Progenitor cell of endocrine pancreas (in vitro differentiated cells): ENCODE data around the gene MPPED1. TPM values are rescaled to one million over a fixed set of nuclear protein-coding genes. Genes with fewer than 3 reads are reported as not detected.

Experiments used
- DNase-seq: peaks from one replicate; pipeline ENCODE4 v3.0.0; 2021; ENCODE audit warnings: low spot score; ENCODE audit not compliant: unreplicated experiment
- H3K27ac Mint-ChIP-seq: 2 replicates; pipeline ENCODE4 v1.8.0; 2021; ENCODE audit warnings: mild to moderate bottlenecking, moderate library complexity, mixed read lengths
- H3K27me3 Mint-ChIP-seq: 2 replicates; pipeline ENCODE4 v1.8.0; 2021; ENCODE audit warnings: mixed read lengths
- H3K36me3 Mint-ChIP-seq: 2 replicates; pipeline ENCODE4 v1.8.0; 2022; ENCODE audit warnings: mixed read lengths; ENCODE audit not compliant: insufficient read depth
- H3K4me1 Mint-ChIP-seq: 2 replicates; pipeline ENCODE4 v1.8.0; 2021; ENCODE audit warnings: low read depth, mixed read lengths
- H3K4me3 Mint-ChIP-seq: 2 replicates; pipeline ENCODE4 v1.8.0; 2021; ENCODE audit warnings: low read depth, mild to moderate bottlenecking, moderate library complexity, mixed read lengths
- H3K9me3 Mint-ChIP-seq: 2 replicates; pipeline ENCODE4 v1.8.0; 2021; ENCODE audit warnings: low read depth, mixed read lengths
- CTCF ChIP-seq: fragments of 200-600 bp; sonication (generic); IDR thresholded peaks from one replicate; pipeline ENCODE4 v1.5.0; 2021; ENCODE audit warnings: antibody characterized with exemption, mild to moderate bottlenecking; ENCODE audit not compliant: unreplicated experiment
- total RNA-seq: library from RNA; stranded (reverse); gene quantifications from 2 replicates; pipeline ENCODE4 v1.2.1, GENCODE V29; 2021

The MPPED1 gene
- total RNA-seq, 1 donor from 2014 or later = 0.96 TPM

GRCh38 chr22:43433451-43434274, 21.8 kb downstream of the MPPED1 start:
- Mint-ChIP-seq H3K27me3 (peaks cover 52% of the 10 kb centered on the region), H3K27ac (no peak overlapping the region), H3K4me3 (no peak overlapping the region), H3K36me3 (no peaks in the 10 kb centered on the region), H3K9me3 (no peaks in the 10 kb centered on the region), H3K4me1 (peaks cover 5% of the 10 kb centered on the region)
- DNase-seq = no peak
- no peak for TF ChIP-seq CTCF

- H3K27me3 Mint-ChIP-seq = peaks cover 55% of the 10 kb centered on the region
- no peak overlapping the region for H3K27ac Mint-ChIP-seq
- DNase-seq = no peak
- peaks cover 5% of the 10 kb centered on the region for H3K4me1 Mint-ChIP-seq
- no peaks in the 10 kb centered on the region for H3K36me3 Mint-ChIP-seq
- H3K9me3 Mint-ChIP-seq = no peaks in the 10 kb centered on the region
- no peak for TF ChIP-seq CTCF
- H3K4me3 Mint-ChIP-seq = no peak overlapping the region
Observed at GRCh38 chr22:43434275-43434927, 22.6 kb downstream of the MPPED1 start.

GRCh38 chr22:43434928-43435311, 23.1 kb downstream of the MPPED1 start:
- Mint-ChIP-seq H3K36me3 (no peaks in the 10 kb centered on the region), H3K4me3 (no peak overlapping the region), H3K4me1 (peaks cover 5% of the 10 kb centered on the region), H3K9me3 (no peaks in the 10 kb centered on the region), H3K27ac (no peak overlapping the region), H3K27me3 (peaks cover 55% of the 10 kb centered on the region)
- no peak for DNase-seq
- TF ChIP-seq CTCF = no peak

GRCh38 chr22:43435851-43436811, 24.3 kb downstream of the MPPED1 start:
- Mint-ChIP-seq H3K27ac (no peak overlapping the region), H3K36me3 (no peaks in the 10 kb centered on the region), H3K4me3 (no peak overlapping the region), H3K9me3 (no peaks in the 10 kb centered on the region), H3K27me3 (peaks cover 55% of the 10 kb centered on the region), H3K4me1 (peaks cover 5% of the 10 kb centered on the region)
- no peak for DNase-seq
- TF ChIP-seq CTCF = no peak

- TF ChIP-seq CTCF = no peak
- H3K36me3 Mint-ChIP-seq = no peaks in the 10 kb centered on the region
- peaks cover 50% of the 10 kb centered on the region for H3K27me3 Mint-ChIP-seq
- no peak overlapping the region for H3K27ac Mint-ChIP-seq
- peaks cover 5% of the 10 kb centered on the region for H3K4me1 Mint-ChIP-seq
- DNase-seq = no peak
- no peaks in the 10 kb centered on the region for H3K9me3 Mint-ChIP-seq
- no peak overlapping the region for H3K4me3 Mint-ChIP-seq
Observed at GRCh38 chr22:43436868-43437267, 25.1 kb downstream of the MPPED1 start.
